GM12878 (cell line): ENCODE data around the gene DPAGT1. TPM values are rescaled to one million over a fixed set of nuclear protein-coding genes. Genes with fewer than 3 reads are reported as not detected.

ENCODE experiments used
- ATAC-seq: fragments of 200-7000 bp; cut with Tn5 transposase; 3 replicates; pipeline ENCODE4 v1.9.1; 2020; ENCODE audit warnings: mild to moderate bottlenecking, moderate library complexity
- Bru-seq: library from RNA; stranded (reverse); fragments of 400-500 nt; gene quantifications from one replicate; lab custom pipeline; 2021; lab: Mats Ljungman, UMichigan
- BruChase-seq, 2 experiments: library from RNA; stranded (reverse); fragments of 400-500 nt; gene quantifications; one replicate each; lab custom pipeline; 2021; lab: Mats Ljungman, UMichigan
- BruUV-seq: library from RNA; stranded (reverse); fragments of 400-500 nt; replicated peaks from 2 replicates; lab custom pipeline; 2021; lab: Mats Ljungman, UMichigan
- CTCF ChIA-PET: fragments of 300-600 bp; sonication (Branson Sonifier 250); formaldehyde crosslinking; extraction: SDS; loops from one replicate; lab custom pipeline; 2021; ENCODE audit warnings: inconsistent platforms; lab: Yijun Ruan, JAX
- POLR2A ChIA-PET: fragments of 350-600 bp; formaldehyde crosslinking; extraction: SDS; loops from one replicate; lab custom pipeline; 2021; ENCODE audit warnings: inconsistent platforms; lab: Charles Lee
- RAD21 ChIA-PET: fragments of 300-600 bp; sonication (Branson Sonifier 250); formaldehyde crosslinking; loops from one replicate; lab custom pipeline; 2023; ENCODE audit warnings: antibody characterized with exemption; ENCODE audit not compliant: unreplicated experiment; lab: Charles Lee
- SMC1A ChIA-PET: fragments of 300-600 bp; sonication (Branson Sonifier 250); formaldehyde crosslinking; loops from one replicate; lab custom pipeline; 2023; ENCODE audit not compliant: unreplicated experiment, uncharacterized antibody; lab: Charles Lee
- DNase-seq: peaks from one replicate; pipeline ENCODE4 v3.0.0-alpha.2; 2011; ENCODE audit warnings: low read depth, low spot score
- FAIRE-seq: peaks from 3 replicates; lab custom pipeline; 2011; peaks lifted over from hg19 to GRCh38; lab: Jason Lieb, UNC
- H2AFZ ChIP-seq: 2 replicates; pipeline ENCODE4 v1.6.0; 2011; ENCODE audit warnings: low read depth, low read length, control low read depth; ENCODE audit not compliant: control insufficient read depth
- H3K27ac ChIP-seq: 2 replicates; pipeline ENCODE4 v1.5.1; 2011; ENCODE audit warnings: control low read depth; ENCODE audit not compliant: control insufficient read depth, insufficient read depth
- H3K27me3 ChIP-seq, 2 experiments: replicated peaks in 1 of 2; 2 replicates each; pipeline versions ENCODE4 v1.6.0 to v1.6.1; 2011; ENCODE audit warnings: low read length in 1 of 2; ENCODE audit not compliant: control insufficient read depth in 2 of 2, insufficient read depth in 2 of 2
- H3K36me3 ChIP-seq, 2 experiments: 2 replicates each; pipeline ENCODE4 v1.5.1; 2011; ENCODE audit warnings: low read length in 1 of 2; ENCODE audit not compliant: control insufficient read depth in 2 of 2, insufficient read depth in 2 of 2
- H3K4me1 ChIP-seq: 2 replicates; pipeline ENCODE4 v1.6.1; 2011; ENCODE audit warnings: mild to moderate bottlenecking, low read length, moderate library complexity, mixed read lengths; ENCODE audit not compliant: control insufficient read depth, insufficient read depth
- H3K4me2 ChIP-seq: 2 replicates; pipeline ENCODE4 v1.6.0; 2011; ENCODE audit warnings: control low read depth; ENCODE audit not compliant: control insufficient read depth, insufficient read depth
- H3K4me3 ChIP-seq: fragments of 200-600 bp; sonication (generic); 2 replicates; pipeline ENCODE4 v1.5.1; 2016
- H3K79me2 ChIP-seq: 2 replicates; pipeline ENCODE4 v1.6.0; 2011; ENCODE audit warnings: low read length; ENCODE audit not compliant: control insufficient read depth, insufficient read depth
- H3K9ac ChIP-seq: 2 replicates; pipeline ENCODE4 v1.8.0; 2011; ENCODE audit warnings: low read length, control low read depth, mixed read lengths; ENCODE audit not compliant: control insufficient read depth, insufficient read depth
- H3K9me3 ChIP-seq: replicated peaks from 3 replicates; pipeline ENCODE4 v1.5.1; 2011; ENCODE audit warnings: mild to moderate bottlenecking, low read length; ENCODE audit not compliant: control insufficient read depth, insufficient read depth
- H4K20me1 ChIP-seq: 2 replicates; pipeline ENCODE4 v1.6.0; 2011; ENCODE audit not compliant: control insufficient read depth, insufficient read depth
- ASH2L ChIP-seq: fragments of 300-600, 200-600 bp; sonication (generic); IDR thresholded peaks from 2 replicates; pipeline ENCODE4 v1.6.1; 2017; ENCODE audit warnings: low read depth, mild to moderate bottlenecking, borderline replicate concordance
- CBX3 ChIP-seq: fragments of 200-600 bp; sonication (generic); IDR thresholded peaks from 2 replicates; pipeline ENCODE4 v1.6.1; 2016; ENCODE audit warnings: low read depth, borderline replicate concordance
- CTCF ChIP-seq, 3 experiments: IDR thresholded peaks in 2 of 3; conservative IDR thresholded peaks in 1 of 3; 2 replicates each; pipeline ENCODE4 v1.5.1; 2011; ENCODE audit warnings: low read depth in 3 of 3, low read length in 3 of 3, mild to moderate bottlenecking in 3 of 3, control low read depth in 2 of 3, moderate library complexity in 2 of 3, inconsistent platforms in 1 of 3, mixed read lengths in 1 of 3; ENCODE audit not compliant: control insufficient read depth in 2 of 3, insufficient read depth in 1 of 3; ENCODE audit errors: extremely low read depth in 1 of 3
- ETV6 ChIP-seq, 2 experiments: fragments of 450-650 bp in 1 of 2; IDR thresholded peaks in 1 of 2; conservative IDR thresholded peaks in 1 of 2; 2 replicates each; pipeline ENCODE4 v1.6.1; 2014; ENCODE audit warnings: antibody characterized with exemption in 1 of 2, borderline replicate concordance in 1 of 2, low read depth in 1 of 2, mild to moderate bottlenecking in 1 of 2, moderate library complexity in 1 of 2
- FOXM1 ChIP-seq: IDR thresholded peaks from 2 replicates; pipeline ENCODE4 v1.6.1; 2012; ENCODE audit warnings: low read depth, mild to moderate bottlenecking, inconsistent platforms, low read length, moderate library complexity
- HCFC1 ChIP-seq: fragments of 150-350 bp; IDR thresholded peaks from 2 replicates; pipeline ENCODE4 v1.6.1; 2014; ENCODE audit warnings: low read length
- HDAC2 ChIP-seq: fragments of 200-600 bp; sonication (generic); IDR thresholded peaks from 2 replicates; pipeline ENCODE4 v1.6.1; 2017
- MTA3 ChIP-seq: IDR thresholded peaks from 2 replicates; pipeline ENCODE4 v1.6.1; 2012; ENCODE audit warnings: low read length, inconsistent platforms, borderline replicate concordance
- PAX5 ChIP-seq: IDR thresholded peaks from 2 replicates; pipeline ENCODE4 v1.6.1; 2011; ENCODE audit warnings: low read depth, low read length, borderline replicate concordance
- RFX5 ChIP-seq: IDR thresholded peaks from 2 replicates; pipeline ENCODE4 v1.6.1; 2011; ENCODE audit warnings: low read depth, low read length, improper control_type of control experiment
- SIN3A ChIP-seq: IDR thresholded peaks from 2 replicates; pipeline ENCODE4 v1.6.1; 2012; ENCODE audit warnings: low read depth, low read length, improper control_type of control experiment
- USF2 ChIP-seq: IDR thresholded peaks from 2 replicates; pipeline ENCODE4 v1.6.1; 2011; ENCODE audit warnings: low read depth, low read length, improper control_type of control experiment, borderline replicate concordance
- ZNF622 ChIP-seq: fragments of 450-650 bp; IDR thresholded peaks from 2 replicates; pipeline ENCODE4 v1.6.1; 2017; ENCODE audit warnings: mild to moderate bottlenecking, inconsistent platforms
- WGBS: methylation state at CpG from one replicate; pipeline ENCODE4 v1.1.6; 2016; ENCODE audit warnings: low lambda C conversion rate; ENCODE audit not compliant: insufficient replicate concordance, insufficient coverage; ENCODE audit errors: missing lambda C conversion rate; 5-methylcytosine and 5-hydroxymethylcytosine counted together
- in situ Hi-C: fragments of 300-500 bp; cut with MboI; formaldehyde crosslinking; loops from 9 replicates; pipeline ENCODE4 v1.14.3; 2018; ENCODE audit warnings: mixed read lengths
- intact Hi-C: fragments of 100-400 bp; cut with micrococcal nuclease; formaldehyde crosslinking; loops from one replicate; pipeline ENCODE4 v1.14.2; 2022; ENCODE audit not compliant: unreplicated experiment
- long read RNA-seq, 2 experiments: library from polyadenylated mRNA; unstranded; transcript quantifications; one replicate each; pipeline ENCODE4 v2.0.0, GENCODE V29; 2019 to 2020
- polyA minus RNA-seq, 3 experiments: library from RNA; depleted of rRNA, polyadenylated mRNA; stranded (reverse); fragments of >200 nt; gene quantifications; 2 replicates each; pipeline ENCODE4 v1.2.3, GENCODE V29; 2011
- polyA plus RNA-seq, 11 experiments: library from polyadenylated mRNA; depleted of rRNA in 4 of 11; unstranded in 6 of 11; stranded (reverse) in 5 of 11; fragments of >200 nt; fragmentation: Nextera tagmentation in 4 of 11; fragmentation: Illumina TruSeq in 1 of 11; extraction: Ambion mirVana in 4 of 11; extraction: Trizol in 1 of 11; gene quantifications; 1 replicate in 1 of 11; 2 replicates in 10 of 11; pipeline versions ENCODE4 v1.2.1 to v1.2.3, GENCODE V29; 2011 to 2016; ENCODE audit warnings: inconsistent platforms in 2 of 11, missing spikeins in 2 of 11, low read depth in 1 of 11
- total RNA-seq, 4 experiments: library from RNA; depleted of rRNA in 3 of 4; stranded (reverse); fragments of >200 nt in 3 of 4; fragmentation: Illumina TruSeq in 1 of 4; extraction: Trizol in 1 of 4; gene quantifications; 2 replicates each; pipeline versions ENCODE4 v1.2.1 to v1.2.3, GENCODE V29; 2013 to 2021

DPAGT1 gene
- 45.8 and 50.1 TPM in 2 replicates for total RNA-seq (2013; cell fraction: nucleolus; rRNA removed)
- total RNA-seq (2014; rRNA removed) (34.8 and 38.3 TPM in 2 replicates), total RNA-seq (2014; rRNA removed; fragmentation: Illumina TruSeq; extraction: Trizol) (16.9 and 20.5 TPM in 2 replicates), total RNA-seq (2021) (46.6 and 54.8 TPM in 2 replicates), polyA plus RNA-seq (2011; rRNA removed) (36.2 and 65.5 TPM in 2 replicates), polyA plus RNA-seq (2014; fragmentation: Illumina TruSeq; extraction: Trizol) (53.7 and 54.1 TPM in 2 replicates), polyA plus RNA-seq (2014; fragmentation: Nextera tagmentation; extraction: Ambion mirVana) (10 to 100 TPM; 33.0 to 47.8 TPM), polyA plus RNA-seq (2014; rRNA removed) (48.9 and 57.6 TPM in 2 replicates), polyA plus RNA-seq (2016; fragmentation: Nextera tagmentation; extraction: Ambion mirVana) (10 to 100 TPM; 93.1 to 95.6 TPM), polyA minus RNA-seq (2011; rRNA and poly(A)+ RNA removed) (59.2 and 67.6 TPM in 2 replicates), Bru-seq, nascent RNA (percentile 58 among the genes with signal in this experiment), BruChase-seq, experiment 1, labeled RNA remaining after a 6-hour chase (percentile 68 among the genes with signal in this experiment), BruChase-seq, experiment 2, labeled RNA remaining after a 2-hour chase (percentile 66 among the genes with signal in this experiment)
- 18.8 TPM for polyA plus RNA-seq (2011; ENCODE audit: low read depth)
- polyA plus RNA-seq (2011; cell fraction: cytosol; rRNA removed), result 80.5 and 114 TPM in 2 replicates
- 206 and 226 TPM in 2 replicates for polyA plus RNA-seq (2011; cell fraction: nucleus; rRNA removed)
- 20.7 and 24.9 TPM in 2 replicates for polyA plus RNA-seq (2012)
- 12.3 and 27.4 TPM in 2 replicates for polyA minus RNA-seq (2011; cell fraction: cytosol; rRNA and poly(A)+ RNA removed)
- polyA minus RNA-seq (2011; cell fraction: nucleus; rRNA and poly(A)+ RNA removed), result 46.2 and 64.6 TPM in 2 replicates
- long read RNA-seq, experiment 1, transcript DPAGT1-201 (9 exons, 2,205 nt), result major isoform, 35 of 50 reads
- long read RNA-seq, experiment 1, partial matches to known transcripts, result 3 of 50 reads
- long read RNA-seq, experiment 1, other reads (novel, unspliced or antisense), result 10 of 50 reads
- long read RNA-seq, experiment 2, transcript DPAGT1-201 (9 exons, 2,205 nt), result major isoform, 64 of 92 reads
- long read RNA-seq, experiment 2, partial matches to known transcripts, result 6 of 92 reads
- long read RNA-seq, experiment 2, other reads (novel, unspliced or antisense), result 20 of 92 reads

- in situ Hi-C loops (no loop called here), intact Hi-C loops (loop anchor here (5.0 kb wide), 2 partner anchors 85 to 175 kb away; partner anchors contain the start of genes BCL9L, RPS25 and TRAPPC4)
- H3K79me2 ChIP-seq, result peaks cover 27% of the 10 kb centered on the region
- ChIA-PET POLR2A (interaction anchor here (0.6 to 2.4 kb wide), 14 partner anchors 8 to 237 kb away, joined by 3 to 25 read pairs (median 4); partner anchors contain the start of genes HINFP, HMBS, MCAM and VPS11), SMC1A (interaction anchor here (0.7 to 1.8 kb wide), 8 partner anchors 10 to 650 kb away, joined by 3 to 17 read pairs (median 4); partner anchors contain the start of genes HINFP, HMBS, NLRX1 and RPS25), RAD21 (interaction anchor here (0.6 to 1.7 kb wide), 12 partner anchors 16 to 286 kb away, joined by 3 to 22 read pairs (median 4); partner anchors contain the start of genes CBL, HINFP, HMBS and VPS11), CTCF (interaction anchor here (0.7 to 2.2 kb wide), 14 partner anchors 8 to 236 kb away, joined by 3 to 10 read pairs (median 3); partner anchors contain the start of genes CBL, HINFP and VPS11)
- peak within 1 kb of the TSS; percentile 96 for H2AFZ ChIP-seq
- ATAC-seq (peak; percentile 91), DNase-seq (peak; percentile 92), FAIRE-seq (peak; percentile 90)
- peak within 1 kb of the TSS; percentile 87 for H3K9ac ChIP-seq
- H3K9me3 ChIP-seq, result no peaks in the 10 kb centered on the region
- H3K4me1 ChIP-seq, result peaks cover 27% of the 10 kb centered on the region
- H3K27ac ChIP-seq, result peak within 1 kb of the TSS; percentile 96
- H4K20me1 ChIP-seq, result no peaks in the 10 kb centered on the region
- no TSS peak for BruUV-seq
- 1% methylated on average over 32 of the region's 32 CpGs for WGBS
- H3K4me2 ChIP-seq, result peak within 1 kb of the TSS; percentile 90
- no peaks in the 10 kb centered on the region for H3K27me3 ChIP-seq
- peak within 1 kb of the TSS; percentile 97 for H3K4me3 ChIP-seq
- H3K36me3 ChIP-seq, result peaks cover 4 to 7% of the 10 kb centered on the region in 2 experiments; a peak in 3 of 4 replicates
- no peak for TF ChIP-seq CTCF (IDR thresholded peaks at IDR 0.05 in 2 of 3, conservative IDR thresholded peaks at IDR 0.05 in 1 of 3; ENCODE audit: control insufficient read depth in 2 of 3, extremely low read depth in 1 of 3, insufficient read depth in 1 of 3, low read depth in 3 of 3, low read length in 3 of 3)
- TF ChIP-seq RFX5, result 0 out of 2 replicates have a peak, but pooled peaks have one; percentile 11
- no peak for TF ChIP-seq HDAC2
- peak; percentile 85 for TF ChIP-seq USF2
- TF ChIP-seq CBX3, result no peak
- TF ChIP-seq PAX5, result peak; percentile 99
- no peak for TF ChIP-seq ZNF622
- no peak for TF ChIP-seq MTA3
- peak; percentile 93 for TF ChIP-seq SIN3A
- TF ChIP-seq FOXM1, result no peak
- TF ChIP-seq ASH2L, result 0 out of 2 replicates have a peak, but pooled peaks have one; percentile 33
- peak; percentile 82 for TF ChIP-seq HCFC1
- peak in 1 of 2 experiments; percentile 22; a peak in 2 of 4 replicates for TF ChIP-seq ETV6 (conservative IDR thresholded peaks at IDR 0.05 in 1 of 2, IDR thresholded peaks at IDR 0.05 in 1 of 2; ENCODE audit: borderline replicate concordance in 1 of 2, low read depth in 1 of 2)
These were observed at the start of gene DPAGT1 for GRCh38 chr11:119101759-119102423. DPAGT1 (minus strand) TSS chr11:119101853; CDS start chr11:119101655, 198 bp downstream.
